ENCODE measurements around the gene SOAT2.
A peak's percentile ranks its signal among the peaks of the same experiment; 100 is the strongest.

SOAT2 gene

GRCh38 chr12:53097207-53097563 is 6.1 kb upstream of the SOAT2 start:
- no peak for DNase-seq (ENCODE audit: low read depth)
- TF ChIP-seq CTCF (IDR thresholded peaks at IDR 0.05; ENCODE audit: control insufficient read depth, extremely low read depth, insufficient read depth), result no peak

GRCh38 chr12:53097564-53098353 is 5.5 kb upstream of the SOAT2 start, which contains the start of gene IGFBP6:
IGFBP6 (plus strand) TSS chr12:53097667; CDS start chr12:53097718, 51 bp downstream.
- peak within 1 kb of the TSS; percentile 40 for H3K4me3 ChIP-seq (ENCODE audit: low read depth, low read length)
- no peak for DNase-seq (ENCODE audit: low read depth)
- no peak for TF ChIP-seq CTCF (IDR thresholded peaks at IDR 0.05; ENCODE audit: control insufficient read depth, extremely low read depth, insufficient read depth)

More at GRCh38 chr12:53097207-53097563, 6.1 kb upstream of the SOAT2 start:
- no peak overlapping the region; the same call in 1 of the 2 replicates for H3K4me3 ChIP-seq (ENCODE audit: low read depth, low read length)

GRCh38 chr12:53098354-53098981 is 4.8 kb upstream of the SOAT2 start:
- TF ChIP-seq CTCF (IDR thresholded peaks at IDR 0.05; ENCODE audit: control insufficient read depth, extremely low read depth, insufficient read depth), result no peak
- H3K4me3 ChIP-seq (ENCODE audit: low read depth, low read length), result no peak overlapping the region

GRCh38 chr12:53099071-53099882 is 4.0 kb upstream of the SOAT2 start:
- peak; percentile 10 for DNase-seq (ENCODE audit: low read depth)
- TF ChIP-seq CTCF (IDR thresholded peaks at IDR 0.05; ENCODE audit: control insufficient read depth, extremely low read depth, insufficient read depth), result peak; percentile 82
- no peak overlapping the region for H3K4me3 ChIP-seq (ENCODE audit: low read depth, low read length)

More at GRCh38 chr12:53098354-53098981, 4.8 kb upstream of the SOAT2 start:
- DNase-seq (ENCODE audit: low read depth), result no peak

GRCh38 chr12:53100466-53101151 is 2.7 kb upstream of the SOAT2 start:
- no peak for DNase-seq (ENCODE audit: low read depth)
- TF ChIP-seq CTCF (IDR thresholded peaks at IDR 0.05; ENCODE audit: control insufficient read depth, extremely low read depth, insufficient read depth), result no peak
- no peak overlapping the region for H3K4me3 ChIP-seq (ENCODE audit: low read depth, low read length)

- no peak for TF ChIP-seq CTCF (IDR thresholded peaks at IDR 0.05; ENCODE audit: control insufficient read depth, extremely low read depth, insufficient read depth)
- no peak overlapping the region for H3K4me3 ChIP-seq (ENCODE audit: low read depth, low read length)
- DNase-seq (ENCODE audit: low read depth), result no peak
Measured at GRCh38 chr12:53101266-53101665, 2.0 kb upstream of the SOAT2 start.

Measured in LNCaP clone FGC (cell line).